ENCODE data around the gene FREM1. TPM values are rescaled to one million over a fixed set of nuclear protein-coding genes. Genes with fewer than 3 reads are reported as not detected.

The FREM1 gene
- total RNA-seq: under 0.01 TPM in 1 of 2 replicates, not detected in the other

GRCh38 chr9:14909961-14910805, at the start of gene FREM1:
TSS of gene FREM1 (minus strand) at chr9:14910428. CDS start at chr9:14868977, 41,451 bp downstream.

GRCh38 chr9:14722391-14723035, 187.7 kb downstream of the FREM1 start, which contains the start of gene CER1:
TSS of gene CER1 (minus strand) at chr9:14722733. CDS start at chr9:14722672, 61 bp downstream.

GRCh38 chr9:14693251-14693861, 216.9 kb downstream of the FREM1 start, which contains the start of gene ZDHHC21:
TSS of gene ZDHHC21 (minus strand) at chr9:14693432. CDS start at chr9:14674340, 19,092 bp downstream.

Other genes starting within 250 kb of the FREM1 start
- gene ZDHHC21, start 217.0 kb downstream of the FREM1 start, total RNA-seq: 2.0 and 2.7 TPM in 2 replicates
- gene CER1, start 187.7 kb downstream of the FREM1 start, total RNA-seq: not detected in 2 replicates

Measured in myometrial cell (primary cell).